Smooth muscle cell (in vitro differentiated cells): ENCODE measurements around the gene GFRA3. TPM values are rescaled to one million over a fixed set of nuclear protein-coding genes. Genes with fewer than 3 reads are reported as not detected.
A peak's percentile ranks its signal among the peaks of the same experiment; 100 is the strongest.

Experiments
- DNase-seq: peaks from one replicate; lab custom pipeline; 2025; ENCODE audit not compliant: unreplicated experiment; lab: John Stamatoyannopoulos, UW
- H2AFZ ChIP-seq: fragments of 200-600 bp; sonication (generic); 2 replicates; pipeline ENCODE4 v1.6.0; 2016; ENCODE audit warnings: antibody characterized with exemption, low read depth, mild to moderate bottlenecking
- H3F3A ChIP-seq: fragments of 200-600 bp; sonication (generic); 2 replicates; pipeline ENCODE4 v1.6.0; 2017; ENCODE audit warnings: antibody characterized with exemption, low read depth
- H3K27ac ChIP-seq: fragments of 200-600 bp; sonication (generic); 2 replicates; pipeline ENCODE4 v1.5.1; 2016; ENCODE audit warnings: low read depth, mild to moderate bottlenecking
- H3K27me3 ChIP-seq: fragments of 200-600 bp; sonication (generic); 2 replicates; pipeline ENCODE4 v1.6.1; 2016; ENCODE audit warnings: low read depth, mild to moderate bottlenecking
- H3K36me3 ChIP-seq: fragments of 200-600 bp; sonication (generic); 2 replicates; pipeline ENCODE4 v1.5.1; 2016; ENCODE audit warnings: low read depth
- H3K4me1 ChIP-seq: fragments of 200-600 bp; sonication (generic); 2 replicates; pipeline ENCODE4 v1.5.1; 2016; ENCODE audit warnings: low read depth
- H3K4me2 ChIP-seq: fragments of 200-600 bp; sonication (generic); 2 replicates; pipeline ENCODE4 v1.6.0; 2016; ENCODE audit warnings: mild to moderate bottlenecking
- H3K4me3 ChIP-seq: fragments of 200-600 bp; sonication (generic); 2 replicates; pipeline ENCODE4 v1.5.1; 2016; ENCODE audit warnings: mild to moderate bottlenecking
- H3K79me2 ChIP-seq: fragments of 200-600 bp; sonication (generic); 2 replicates; pipeline ENCODE4 v1.6.0; 2016; ENCODE audit warnings: low read depth, mild to moderate bottlenecking
- H3K9ac ChIP-seq: fragments of 200-600 bp; sonication (generic); 2 replicates; pipeline ENCODE4 v1.6.0; 2016; ENCODE audit warnings: low read depth
- H3K9me3 ChIP-seq: fragments of 200-600 bp; sonication (generic); replicated peaks from 2 replicates; pipeline ENCODE4 v1.5.1; 2016; ENCODE audit warnings: low read depth
- H4K20me1 ChIP-seq: fragments of 200-600 bp; sonication (generic); 2 replicates; pipeline ENCODE4 v1.6.0; 2016; ENCODE audit warnings: low read depth
- WGBS: methylation state at CpG from one replicate; pipeline ENCODE4 v1.1.7; 2016; ENCODE audit warnings: low lambda C conversion rate; 5-methylcytosine and 5-hydroxymethylcytosine counted together
- polyA plus RNA-seq: library from polyadenylated mRNA; unstranded; fragments of >200 nt; fragmentation: Nextera tagmentation; extraction: Ambion mirVana; gene quantifications from 2 replicates; pipeline ENCODE4 v1.2.1, GENCODE V29; 2016
- total RNA-seq: library from RNA; depleted of rRNA; stranded (reverse); fragments of >200 nt; gene quantifications from 2 replicates; pipeline ENCODE4 v1.2.3, GENCODE V29; 2014
- TF ChIP-seq, protein P1 (sequence below): fragments of 200-600 bp; sonication (generic); IDR thresholded peaks from 2 replicates; pipeline ENCODE4 v1.5.1; 2017; ENCODE audit warnings: borderline replicate concordance, mild to moderate bottlenecking, antibody characterized with exemption; ENCODE audit not compliant: insufficient read depth, poor library complexity, severe bottlenecking

Gene GFRA3
- total and polyA plus RNA-seq, 2 experiments from 2014 or later, result 2.7 TPM; not detected in 1

GRCh38 chr5:138224712-138225111, 49.7 kb downstream of the GFRA3 start:
- Histone ChIP-seq H2AFZ (no peak overlapping the region), H3K4me3 (no peak overlapping the region)
- 95% methylated on average over 6 of the region's 6 CpGs for WGBS

GRCh38 chr5:138223532-138223931, 50.9 kb downstream of the GFRA3 start:
- Histone ChIP-seq H3K27ac (no peak overlapping the region), H3K4me2 (no peak overlapping the region), H2AFZ (peak overlapping the region; percentile 80), H3K27me3 (no peaks in the 10 kb centered on the region), H3K79me2 (no peaks in the 10 kb centered on the region), H3K9me3 (no peaks in the 10 kb centered on the region), H4K20me1 (no peaks in the 10 kb centered on the region), H3K9ac (no peak overlapping the region), H3K36me3 (no peaks in the 10 kb centered on the region), H3K4me3 (no peak overlapping the region), H3F3A (no peaks in the 10 kb centered on the region), H3K4me1 (no peaks in the 10 kb centered on the region)
- WGBS, result 90% methylated on average over 1 of the region's 1 CpG
- TF ChIP-seq, protein P1, sequence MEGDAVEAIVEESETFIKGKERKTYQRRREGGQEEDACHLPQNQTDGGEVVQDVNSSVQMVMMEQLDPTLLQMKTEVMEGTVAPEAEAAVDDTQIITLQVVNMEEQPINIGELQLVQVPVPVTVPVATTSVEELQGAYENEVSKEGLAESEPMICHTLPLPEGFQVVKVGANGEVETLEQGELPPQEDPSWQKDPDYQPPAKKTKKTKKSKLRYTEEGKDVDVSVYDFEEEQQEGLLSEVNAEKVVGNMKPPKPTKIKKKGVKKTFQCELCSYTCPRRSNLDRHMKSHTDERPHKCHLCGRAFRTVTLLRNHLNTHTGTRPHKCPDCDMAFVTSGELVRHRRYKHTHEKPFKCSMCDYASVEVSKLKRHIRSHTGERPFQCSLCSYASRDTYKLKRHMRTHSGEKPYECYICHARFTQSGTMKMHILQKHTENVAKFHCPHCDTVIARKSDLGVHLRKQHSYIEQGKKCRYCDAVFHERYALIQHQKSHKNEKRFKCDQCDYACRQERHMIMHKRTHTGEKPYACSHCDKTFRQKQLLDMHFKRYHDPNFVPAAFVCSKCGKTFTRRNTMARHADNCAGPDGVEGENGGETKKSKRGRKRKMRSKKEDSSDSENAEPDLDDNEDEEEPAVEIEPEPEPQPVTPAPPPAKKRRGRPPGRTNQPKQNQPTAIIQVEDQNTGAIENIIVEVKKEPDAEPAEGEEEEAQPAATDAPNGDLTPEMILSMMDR, result no peak
- DNase-seq, result no peak

More at GRCh38 chr5:138224712-138225111, 49.7 kb downstream of the GFRA3 start:
- H3K9ac ChIP-seq, result no peak overlapping the region
- TF ChIP-seq, protein P1, result no peak
- H3K36me3 ChIP-seq, result no peaks in the 10 kb centered on the region
- no peaks in the 10 kb centered on the region for H3K79me2 ChIP-seq
- no peaks in the 10 kb centered on the region for H3K9me3 ChIP-seq
- H3K27ac ChIP-seq, result no peak overlapping the region
- no peaks in the 10 kb centered on the region for H4K20me1 ChIP-seq
- H3K4me2 ChIP-seq, result no peak overlapping the region
- peaks cover under 1% of the 10 kb centered on the region for H3F3A ChIP-seq
- H3K27me3 ChIP-seq, result no peaks in the 10 kb centered on the region
- H3K4me1 ChIP-seq, result no peaks in the 10 kb centered on the region
- DNase-seq, result no peak

DNA sequence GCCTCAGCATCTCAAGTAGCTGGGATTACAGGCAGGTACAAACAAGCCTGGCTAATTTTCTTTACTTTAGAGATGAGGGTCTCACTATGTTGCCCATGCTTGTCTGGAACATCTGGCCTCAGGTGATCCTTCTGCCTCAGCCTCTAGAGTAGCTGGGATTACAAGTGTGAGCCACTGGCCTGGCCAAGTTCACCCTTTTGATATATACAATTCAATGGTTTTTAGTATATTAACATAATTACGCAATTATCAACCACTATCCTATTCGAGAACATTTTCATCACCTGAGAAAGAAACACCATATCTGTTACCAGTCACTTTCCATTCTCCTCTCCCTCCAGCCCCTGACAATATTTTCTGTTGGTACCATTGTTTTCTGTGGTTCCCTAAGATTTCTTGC, 57.6 kb downstream of the GFRA3 start:
- H3K79me2 ChIP-seq, result peaks cover 13% of the 10 kb centered on the region
- 88% methylated on average over 2 of the region's 2 CpGs for WGBS
- no peak overlapping the region for H3K4me3 ChIP-seq
- H3K27me3 ChIP-seq, result no peaks in the 10 kb centered on the region
- H3K27ac ChIP-seq, result no peak overlapping the region
- H3K9ac ChIP-seq, result no peak overlapping the region
- H3K4me2 ChIP-seq, result no peak overlapping the region
- DNase-seq, result no peak
- H4K20me1 ChIP-seq, result no peaks in the 10 kb centered on the region
- H3K36me3 ChIP-seq, result no peaks in the 10 kb centered on the region
- no peak overlapping the region for H2AFZ ChIP-seq
- no peaks in the 10 kb centered on the region for H3F3A ChIP-seq
- H3K9me3 ChIP-seq, result no peaks in the 10 kb centered on the region
- TF ChIP-seq, protein P1, result no peak
- H3K4me1 ChIP-seq, result peaks cover 8% of the 10 kb centered on the region
